Measurements from ENCODE around the gene CEP63. TPM values are rescaled to one million over a fixed set of nuclear protein-coding genes. Genes with fewer than 3 reads are reported as not detected.

CEP63 gene
- total and polyA plus RNA-seq, 8 donors = 8.1 to 104 (median 16.7) TPM

DNA sequence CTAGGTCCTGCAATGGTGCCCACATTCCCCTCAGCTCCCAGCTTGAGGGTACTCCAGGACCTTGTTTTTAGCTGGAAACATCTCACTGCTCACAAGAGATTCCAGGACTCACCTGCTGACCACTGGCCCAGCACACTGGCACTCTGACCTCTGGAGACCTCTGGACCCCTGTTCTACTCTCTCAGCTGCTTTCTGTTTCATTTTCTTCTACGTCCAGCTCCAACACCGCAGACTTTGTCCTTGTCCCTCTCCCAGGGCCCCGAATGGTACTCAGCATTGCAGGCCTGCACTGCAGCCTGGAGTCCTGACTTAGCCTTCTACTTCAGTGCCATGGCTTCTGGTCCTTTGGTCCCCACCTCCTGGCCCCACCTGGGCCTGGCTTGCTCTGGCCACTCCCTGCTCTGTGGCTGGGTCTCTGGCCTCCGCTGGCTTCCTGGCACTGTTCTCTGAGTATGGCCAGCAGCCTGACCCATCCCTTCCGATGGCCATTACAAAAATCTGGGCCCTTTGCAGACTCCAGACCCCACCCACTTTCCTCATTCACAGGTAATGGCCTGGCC lies 137.0 kb downstream of the CEP63 start:
- Histone ChIP-seq H3K27ac (no peak overlapping the region), H3K27me3 (no peaks in the 10 kb centered on the region), H3K4me3 (no peak overlapping the region), H3K36me3 (peaks cover 0 to 30% (median 5%) of the 10 kb centered on the region in 4 donors), H3K4me1 (no peaks in the 10 kb centered on the region), H3K9me3 (no peaks in the 10 kb centered on the region)
- intact Hi-C loops (cut with DNase I; ENCODE audit: low total_unique reads) = no loop called here
- peak in 1 of 2 donors; percentile 21 for DNase-seq
- TF ChIP-seq POLR2A (IDR thresholded peaks at IDR 0.05) = no peak
- no peak for TF ChIP-seq POLR2AphosphoS5 (IDR thresholded peaks at IDR 0.05)
- TF ChIP-seq EP300 (IDR thresholded peaks at IDR 0.05) = no peak
- TF ChIP-seq CTCF (IDR thresholded peaks at IDR 0.05) = no peak
- WGBS, 5 donors = 65 to 82% (median 78%) methylated on average over 5 of the region's 5 CpGs

DNA sequence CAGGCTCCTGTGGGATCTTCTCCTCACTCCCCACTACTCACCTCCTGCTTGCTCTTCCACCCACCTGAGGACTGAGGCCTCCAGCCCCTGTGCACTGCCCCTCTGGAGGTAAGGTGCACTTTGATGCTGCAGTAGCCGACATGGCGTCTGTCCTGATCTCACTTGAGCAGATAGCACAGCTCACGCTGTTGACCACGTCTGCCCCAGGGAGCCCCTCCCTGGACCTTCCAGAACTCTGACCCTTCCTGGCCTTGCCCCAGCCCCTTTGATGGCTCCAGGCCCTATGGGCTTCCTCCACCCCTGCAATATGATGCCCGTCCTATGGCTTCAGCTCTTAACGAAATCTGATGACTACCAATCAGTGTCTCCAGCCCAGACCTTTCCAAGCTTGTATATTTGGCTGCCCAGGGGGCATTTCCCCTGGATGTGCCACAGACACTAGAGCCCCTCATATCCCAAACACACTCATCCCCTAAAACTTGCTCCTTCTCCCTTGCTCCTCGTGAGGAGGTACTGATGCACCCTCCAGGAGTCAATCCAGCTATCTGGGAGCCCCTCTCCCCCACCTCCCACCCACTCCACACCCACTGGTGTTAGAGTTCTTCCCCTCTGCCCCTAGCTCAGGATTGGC lies 137.9 kb downstream of the CEP63 start:
- WGBS, 5 donors = 89 to 95% (median 91%) methylated on average over 7 of the region's 7 CpGs
- no peaks in the 10 kb centered on the region for H3K9me3 ChIP-seq
- H3K27me3 ChIP-seq = no peaks in the 10 kb centered on the region
- H3K4me1 ChIP-seq = no peaks in the 10 kb centered on the region
- no peak overlapping the region for H3K27ac ChIP-seq
- intact Hi-C loops (cut with DNase I; ENCODE audit: low total_unique reads) = no loop called here
- DNase-seq = peak in 1 of 2 donors; percentile 9
- TF ChIP-seq CTCF (IDR thresholded peaks at IDR 0.05) (no peak), EP300 (IDR thresholded peaks at IDR 0.05) (no peak), POLR2A (IDR thresholded peaks at IDR 0.05) (no peak), POLR2AphosphoS5 (IDR thresholded peaks at IDR 0.05) (no peak)
- no peak overlapping the region for H3K4me3 ChIP-seq
- H3K36me3 ChIP-seq = peaks cover 0 to 33% (median 5%) of the 10 kb centered on the region in 4 donors

Other genes starting within 250 kb of the CEP63 start
- 100 to 1,000 TPM in 1 of 5 donors, 10 to 100 TPM in 4; 41.1 to 128 (median 45.5) TPM for gene RYK, start 235.2 kb upstream of the CEP63 start, total RNA-seq
- gene RYK, start 235.2 kb upstream of the CEP63 start, polyA plus RNA-seq = 10 to 100 TPM; 15.8 to 27.0 (median 26.7) TPM
- gene AMOTL2, start 111.6 kb upstream of the CEP63 start, total RNA-seq = 100 to 1,000 TPM in 1 of 5 donors, 10 to 100 TPM in 4; 29.3 to 782 (median 54.9) TPM
- 10 to 100 TPM; 10.6 to 16.6 (median 13.8) TPM for gene AMOTL2, start 111.6 kb upstream of the CEP63 start, polyA plus RNA-seq
- 10 to 100 TPM in 4 of 5 donors, 1 to 10 TPM in 1; 3.2 to 73.3 (median 29.9) TPM for gene ANAPC13, start 72 bp upstream of the CEP63 start, total RNA-seq
- 100 to 1,000 TPM in 1 of 3 donors, 10 to 100 TPM in 2; 57.6 to 130 (median 85.4) TPM for gene ANAPC13, start 72 bp upstream of the CEP63 start, polyA plus RNA-seq
- gene KY, start 165.0 kb downstream of the CEP63 start, total RNA-seq = 1 to 10 TPM in 1 of 5 donors, under 1 TPM in 1, not detected in 3; 0.55 to 3.6 TPM
- under 1 TPM; 0.12 to 0.31 (median 0.25) TPM for gene KY, start 165.0 kb downstream of the CEP63 start, polyA plus RNA-seq

Data from stomach (tissue), 9 donors.